ENCODE results near the gene MRPS17. TPM values are rescaled to one million over a fixed set of nuclear protein-coding genes. Genes with fewer than 3 reads are reported as not detected.

The MRPS17 gene
- total RNA-seq (13.7 and 18.6 TPM in 2 replicates), polyA plus RNA-seq (26.1 and 30.3 TPM in 2 replicates)

- H3K4me2 ChIP-seq: peak within 1 kb of the TSS; percentile 91
- no peaks in the 10 kb centered on the region for H3K27me3 ChIP-seq
- no peaks in the 10 kb centered on the region for H3K9me3 ChIP-seq (ENCODE audit: low read depth)
- H3K36me3 ChIP-seq (replicated peaks; ENCODE audit: insufficient read depth, low read depth): no peaks in the 10 kb centered on the region
- H3K4me1 ChIP-seq (ENCODE audit: insufficient read depth): peaks cover 5% of the 10 kb centered on the region
- no peaks in the 10 kb centered on the region for H3K9me2 ChIP-seq (replicated peaks; ENCODE audit: insufficient read depth)
- H2AFZ ChIP-seq: peak within 1 kb of the TSS; percentile 84
- H3K27ac ChIP-seq: peak within 1 kb of the TSS; percentile 89
- WGBS (ENCODE audit: low lambda C conversion rate, missing lambda C conversion rate): 2% methylated on average over 53 of the region's 53 CpGs
- peaks cover 13% of the 10 kb centered on the region for H3K79me2 ChIP-seq
- TF ChIP-seq EZH2 (IDR thresholded peaks at IDR 0.05; ENCODE audit: borderline replicate concordance): no peak
- no peak for TF ChIP-seq EZH2phosphoT487 (IDR thresholded peaks at IDR 0.05; ENCODE audit: low read depth, severe bottlenecking, unreplicated experiment)
- no peak for TF ChIP-seq CTCF (IDR thresholded peaks at IDR 0.05; ENCODE audit: poor library complexity)
- no peaks in the 10 kb centered on the region for H4K20me1 ChIP-seq (ENCODE audit: insufficient read depth, poor library complexity, severe bottlenecking)
- peak within 1 kb of the TSS; percentile 97 for H3K4me3 ChIP-seq
- peak; percentile 95 for DNase-seq (ENCODE audit: low spot score)
Measured at GRCh38 chr7:55951637-55952351, at the start of gene MRPS17. TSS of gene MRPS17 (plus strand) at chr7:55951877. CDS start at chr7:55953196, 1,319 bp downstream.

GRCh38 chr7:55903985-55904759 is 47.5 kb upstream of the MRPS17 start:
- Histone ChIP-seq H4K20me1 (ENCODE audit: insufficient read depth, poor library complexity, severe bottlenecking) (no peaks in the 10 kb centered on the region), H3K27ac (no peak overlapping the region), H2AFZ (no peak overlapping the region), H3K4me3 (no peak overlapping the region), H3K36me3 (replicated peaks; ENCODE audit: insufficient read depth, low read depth) (no peaks in the 10 kb centered on the region), H3K4me1 (ENCODE audit: insufficient read depth) (no peaks in the 10 kb centered on the region), H3K27me3 (no peaks in the 10 kb centered on the region), H3K9me3 (ENCODE audit: low read depth) (no peaks in the 10 kb centered on the region), H3K9me2 (replicated peaks; ENCODE audit: insufficient read depth) (no peaks in the 10 kb centered on the region), H3K4me2 (no peak overlapping the region), H3K79me2 (no peaks in the 10 kb centered on the region)
- 97% methylated on average over 2 of the region's 8 CpGs for WGBS (ENCODE audit: low lambda C conversion rate, missing lambda C conversion rate)
- DNase-seq (ENCODE audit: low spot score): no peak
- no peak for TF ChIP-seq EZH2phosphoT487 (IDR thresholded peaks at IDR 0.05; ENCODE audit: low read depth, severe bottlenecking, unreplicated experiment)
- TF ChIP-seq CTCF (IDR thresholded peaks at IDR 0.05; ENCODE audit: poor library complexity): no peak
- no peak for TF ChIP-seq EZH2 (IDR thresholded peaks at IDR 0.05; ENCODE audit: borderline replicate concordance)

- Histone ChIP-seq H3K4me2 (no peak overlapping the region), H3K79me2 (no peaks in the 10 kb centered on the region), H3K9me2 (replicated peaks; ENCODE audit: insufficient read depth) (no peaks in the 10 kb centered on the region), H3K4me3 (no peak overlapping the region), H3K27me3 (no peaks in the 10 kb centered on the region), H3K4me1 (ENCODE audit: insufficient read depth) (no peaks in the 10 kb centered on the region), H3K36me3 (replicated peaks; ENCODE audit: insufficient read depth, low read depth) (no peaks in the 10 kb centered on the region), H4K20me1 (ENCODE audit: insufficient read depth, poor library complexity, severe bottlenecking) (no peaks in the 10 kb centered on the region), H3K27ac (no peak overlapping the region), H3K9me3 (ENCODE audit: low read depth) (no peaks in the 10 kb centered on the region), H2AFZ (no peak overlapping the region)
- DNase-seq (ENCODE audit: low spot score): no peak
- TF ChIP-seq EZH2 (IDR thresholded peaks at IDR 0.05; ENCODE audit: borderline replicate concordance): no peak
- no peak for TF ChIP-seq CTCF (IDR thresholded peaks at IDR 0.05; ENCODE audit: poor library complexity)
- no peak for TF ChIP-seq EZH2phosphoT487 (IDR thresholded peaks at IDR 0.05; ENCODE audit: low read depth, severe bottlenecking, unreplicated experiment)
- WGBS (ENCODE audit: low lambda C conversion rate, missing lambda C conversion rate): 63% methylated on average over 3 of the region's 3 CpGs
Measured at GRCh38 chr7:55912748-55913158, 38.9 kb upstream of the MRPS17 start.

Measured in hepatocyte (in vitro differentiated cells).